NOMO-1 treated with DMSO at 0.1 percent for 48 hours (cell line): Measurements from ENCODE around the gene SHANK3.

ENCODE experiments used
- DNase-seq: peaks from one replicate; lab custom pipeline; 2025; ENCODE audit not compliant: unreplicated experiment; lab: John Stamatoyannopoulos, UW

SHANK3 gene

GRCh38 chr22:50711446-50712340, 39.1 kb downstream of the SHANK3 start:
- DNase-seq, result no peak

- DNase-seq, result no peak
Measured at GRCh38 chr22:50712341-50713007, 39.9 kb downstream of the SHANK3 start.

- no peak for DNase-seq
Measured at GRCh38 chr22:50713008-50713385, 40.4 kb downstream of the SHANK3 start.

- DNase-seq, result no peak
Measured at GRCh38 chr22:50713571-50714056, 41.0 kb downstream of the SHANK3 start.

DNA sequence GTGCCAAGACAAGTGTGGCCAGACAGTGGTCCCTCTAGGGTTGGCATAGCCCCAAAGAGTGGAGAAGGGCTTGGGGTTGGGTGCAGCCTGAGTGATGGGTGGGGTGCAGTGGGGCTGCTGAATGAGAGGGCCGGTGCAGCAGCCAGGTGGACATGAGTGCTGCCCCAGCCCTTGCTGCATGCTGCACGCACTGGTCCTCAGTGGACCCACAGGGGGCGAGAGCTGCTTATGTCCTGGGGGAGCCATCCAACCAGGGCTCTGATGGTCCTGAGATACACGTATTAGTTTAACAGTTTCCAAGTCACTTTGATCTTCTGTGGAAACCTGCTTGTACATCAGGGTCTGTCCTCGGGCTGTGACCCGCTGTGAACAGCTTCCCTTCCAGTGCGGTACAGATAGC, 41.5 kb downstream of the SHANK3 start:
- no peak for DNase-seq

GRCh38 chr22:50714631-50715179, 42.1 kb downstream of the SHANK3 start:
- no peak for DNase-seq

DNA sequence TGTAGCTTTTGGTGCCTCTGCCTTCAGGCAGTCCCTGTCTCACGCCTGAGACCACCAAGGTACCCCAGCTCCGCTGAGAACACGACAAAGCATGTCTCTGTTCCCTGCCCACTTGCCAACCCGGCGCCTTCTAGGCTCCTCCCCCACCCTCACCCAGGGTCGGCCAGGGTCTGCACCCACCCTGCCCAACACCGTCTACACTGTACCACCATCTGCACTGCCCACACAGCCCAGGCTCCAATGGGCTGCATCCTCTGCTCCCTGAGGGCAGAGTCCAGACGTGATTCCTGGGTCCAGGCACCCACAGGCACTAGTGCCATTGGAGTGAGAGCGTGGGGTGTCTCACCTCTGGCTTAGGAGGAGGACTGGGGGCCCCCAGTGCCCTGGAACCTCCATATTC, 42.6 kb downstream of the SHANK3 start:
- no peak for DNase-seq

DNA sequence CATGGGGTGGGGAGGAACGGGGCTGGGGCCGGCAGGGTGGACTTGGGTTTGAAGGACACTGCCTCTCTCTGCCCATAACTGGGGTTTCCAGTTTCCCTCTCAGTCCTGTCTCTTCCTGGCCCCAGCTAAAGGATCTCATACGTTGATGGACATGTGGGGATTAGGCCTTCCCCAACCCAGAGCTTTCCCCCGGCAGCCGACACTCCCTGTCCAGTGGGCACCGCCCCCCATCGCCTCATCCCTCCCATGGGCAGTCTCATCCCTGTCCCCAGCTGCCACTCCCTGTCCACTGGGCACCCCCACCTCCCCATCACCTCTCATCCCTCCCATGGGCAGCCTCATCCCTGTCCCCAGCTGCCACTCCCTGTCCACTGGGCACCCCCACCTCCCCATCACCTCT, 43.2 kb downstream of the SHANK3 start:
- no peak for DNase-seq

DNA sequence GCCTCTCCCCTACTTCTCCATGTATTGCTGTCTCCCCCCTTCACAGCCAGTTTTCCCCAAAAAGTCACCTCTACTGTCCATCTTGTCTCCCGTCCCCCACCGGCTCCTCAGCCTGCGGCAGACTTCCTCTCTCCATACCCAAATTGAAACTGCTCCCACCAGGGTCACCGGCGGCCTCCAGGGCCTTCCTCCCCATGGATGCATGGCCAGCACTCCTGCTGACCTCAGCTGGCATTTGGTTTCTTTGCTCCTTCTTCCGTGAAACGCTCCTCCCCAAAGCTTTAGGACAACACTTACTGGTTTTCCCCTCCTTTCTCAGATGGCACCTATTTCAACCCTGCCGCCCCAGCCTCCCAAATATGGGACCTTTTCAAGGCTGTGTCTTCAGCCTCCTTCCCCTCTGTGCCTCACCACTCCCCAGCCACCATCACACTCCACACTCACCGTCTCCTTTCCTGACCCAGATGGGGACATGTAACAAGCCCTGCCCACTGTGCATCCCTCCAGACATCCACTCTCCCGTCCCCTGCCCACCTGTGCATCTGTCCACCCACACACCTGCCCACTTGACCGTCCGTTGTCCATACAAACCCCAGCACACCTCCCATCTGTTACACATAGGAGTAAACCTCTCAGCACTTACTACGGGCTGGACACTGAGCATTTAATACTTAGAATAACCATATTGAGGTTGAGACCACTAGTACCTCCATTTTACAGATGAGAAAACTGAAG, 43.8 kb downstream of the SHANK3 start:
- no peak for DNase-seq

GRCh38 chr22:50717709-50718351, 45.2 kb downstream of the SHANK3 start:
- no peak for DNase-seq

DNA sequence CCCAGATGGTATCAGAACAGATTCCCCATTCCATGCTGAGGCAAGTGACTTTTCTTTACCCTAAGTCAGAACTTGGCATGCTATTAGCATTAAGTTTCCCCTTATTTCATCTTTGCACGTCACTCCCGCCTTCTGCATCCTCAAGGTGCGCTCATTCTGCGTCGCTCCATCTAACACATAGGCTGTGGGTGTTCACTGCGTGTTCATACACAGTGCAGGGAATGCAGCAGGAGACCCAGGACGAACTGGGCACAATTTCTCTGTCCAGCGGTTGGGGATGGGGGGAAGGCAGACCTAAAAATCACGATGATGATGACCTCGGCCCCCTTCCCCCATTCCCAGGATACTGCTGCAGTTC, 45.7 kb downstream of the SHANK3 start:
- DNase-seq, result no peak

GRCh38 chr22:50719814-50720300, 47.2 kb downstream of the SHANK3 start:
- no peak for DNase-seq

- DNase-seq, result no peak
Measured at GRCh38 chr22:50720301-50721256, 48.0 kb downstream of the SHANK3 start.

GRCh38 chr22:50721257-50721844, 48.7 kb downstream of the SHANK3 start:
- DNase-seq, result no peak

- DNase-seq, result no peak
Measured at GRCh38 chr22:50722048-50722701, 49.6 kb downstream of the SHANK3 start.
